GDM1 (cell line): ENCODE results near the gene DHX35.

Source experiments
- DNase-seq: peaks from one replicate; lab custom pipeline; 2025; lab: John Stamatoyannopoulos, UW

The DHX35 gene

DNA sequence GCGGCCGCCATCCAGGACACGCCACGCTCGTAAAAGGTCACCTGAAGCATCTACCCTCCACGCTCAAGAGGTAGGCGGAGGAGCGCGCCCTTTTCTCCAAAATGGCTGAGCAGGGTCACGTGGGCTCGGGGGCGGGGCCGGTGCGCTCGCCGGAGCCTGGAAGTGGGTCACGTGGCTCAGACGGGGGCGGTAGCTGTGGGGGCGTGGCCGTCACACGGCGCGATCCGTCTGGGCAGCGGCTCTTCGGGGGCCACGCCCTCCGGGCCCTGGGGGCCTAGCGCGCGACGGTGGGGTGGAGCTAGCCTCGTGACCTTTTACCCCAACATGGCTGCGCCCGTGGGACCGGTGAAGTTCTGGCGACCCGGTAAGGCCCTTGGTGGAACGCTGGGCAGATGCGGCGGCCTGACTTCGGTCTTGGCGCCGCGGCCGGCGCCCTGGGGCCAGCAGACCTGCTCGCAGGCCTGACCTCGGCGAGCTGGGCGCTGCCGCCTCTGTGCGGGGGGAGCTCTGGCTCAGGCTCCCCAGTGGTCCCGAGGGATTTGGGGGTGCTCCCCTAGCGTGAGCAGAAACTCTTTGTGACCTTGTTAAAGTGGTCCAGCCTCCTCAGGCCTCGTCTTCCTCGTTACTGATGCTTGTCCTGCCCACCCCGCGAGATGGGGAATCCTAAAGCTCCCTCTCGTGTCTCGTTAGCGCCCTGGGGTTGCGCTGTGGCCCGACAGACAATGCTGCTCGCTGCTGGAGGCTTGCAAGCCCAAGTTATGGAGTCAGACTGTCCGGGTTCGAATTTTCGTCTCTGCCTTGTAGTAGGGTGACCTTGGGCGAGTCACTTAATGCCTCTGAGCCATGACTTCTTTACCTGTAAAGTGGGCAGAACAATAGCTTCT lies at the start of gene DHX35:
DHX35 (plus strand) TSS at position 301 of the 884 bp plus-strand sequence; CDS start at position 325, 24 bp downstream.
- peak; percentile 96 for DNase-seq

DNA sequence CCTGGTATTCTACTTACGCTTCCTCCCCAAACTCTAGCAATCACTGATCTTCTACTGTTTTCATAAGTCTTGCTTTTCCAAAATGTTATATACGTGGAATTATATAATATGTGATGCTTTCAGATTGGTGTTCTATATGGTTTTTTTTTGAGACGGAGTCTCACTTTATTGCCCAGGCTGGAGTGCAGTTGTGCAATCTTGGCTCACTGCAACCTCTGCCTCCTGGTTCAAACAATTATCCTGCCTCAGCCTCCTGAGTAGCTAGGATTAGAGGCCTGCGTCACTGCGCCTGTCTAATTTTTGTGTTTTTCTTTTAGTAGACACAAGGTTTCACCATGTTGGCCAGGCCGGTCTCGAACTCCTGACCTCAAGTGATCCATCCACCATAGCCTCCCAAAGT lies 46.8 kb upstream of the DHX35 start:
- no peak for DNase-seq

- no peak for DNase-seq
Observed at GRCh38 chr20:38917657-38918056, 44.5 kb upstream of the DHX35 start.

GRCh38 chr20:38918172-38918571 lies 44.0 kb upstream of the DHX35 start:
- no peak for DNase-seq

DNA sequence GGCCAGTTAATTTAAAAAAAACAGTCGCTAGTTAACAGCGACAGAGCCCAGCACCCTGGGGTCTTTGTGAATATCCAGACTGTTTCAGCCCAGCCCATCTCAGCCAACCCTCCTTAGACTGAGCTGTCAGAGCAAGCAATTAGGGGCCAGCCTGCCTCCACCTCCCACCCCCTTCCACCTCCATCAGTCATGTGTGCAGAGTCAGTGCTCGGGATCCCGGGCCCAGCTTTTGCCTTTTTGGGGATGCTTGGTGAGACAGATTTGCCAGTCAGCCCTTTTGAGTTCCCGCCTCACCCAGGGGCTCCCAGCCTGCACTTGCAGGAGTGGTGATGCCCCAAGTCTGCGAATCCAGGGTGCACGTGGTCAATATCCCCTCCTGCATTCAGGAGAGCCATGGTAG lies 42.5 kb upstream of the DHX35 start:
- no peak for DNase-seq

- DNase-seq: no peak
Observed at GRCh38 chr20:38920411-38920810, 41.7 kb upstream of the DHX35 start.

DNA sequence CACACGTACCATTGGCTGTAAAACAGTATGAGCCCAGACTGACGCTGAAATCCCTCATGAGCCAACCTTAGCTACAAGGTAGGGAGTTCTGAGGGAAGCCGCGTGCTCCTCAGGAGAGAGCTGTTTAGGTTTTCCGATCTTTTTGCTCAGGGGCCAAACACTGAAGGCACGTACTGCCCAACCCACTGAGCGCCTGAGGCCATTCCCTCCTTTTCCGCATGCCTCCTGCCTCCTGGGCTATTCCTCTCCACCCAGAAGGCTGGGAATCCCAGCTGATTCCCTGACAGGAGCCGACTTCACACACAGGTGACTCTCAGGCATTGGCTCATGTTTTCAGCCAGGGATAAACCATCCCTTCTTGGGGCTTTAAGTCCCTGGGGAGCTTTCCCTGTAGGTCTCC lies 41.3 kb upstream of the DHX35 start:
- no peak for DNase-seq

DNA sequence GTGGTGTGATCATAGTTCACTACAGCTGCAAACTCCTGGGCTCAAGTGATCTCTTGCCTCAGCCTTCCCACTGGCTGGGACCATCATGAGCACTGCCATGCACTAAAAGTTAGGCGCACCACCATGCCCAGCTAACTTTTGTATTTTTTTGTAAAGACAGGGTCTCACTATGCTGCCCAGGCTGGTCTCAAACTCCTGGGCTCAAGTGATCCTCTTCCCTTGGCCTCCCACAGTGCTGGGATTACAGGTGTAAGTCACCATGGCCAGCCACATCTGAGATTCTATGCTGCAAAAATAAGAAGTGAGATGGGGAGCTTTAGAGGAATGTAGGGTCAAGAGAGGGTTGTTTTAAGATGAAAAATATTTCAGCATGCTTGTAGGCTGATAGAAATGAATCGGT lies 37.4 kb upstream of the DHX35 start:
- no peak for DNase-seq

GRCh38 chr20:38926142-38926933 lies 35.8 kb upstream of the DHX35 start, which contains the start of gene FAM83D:
Gene FAM83D, plus strand, starts transcription at chr20:38926417. Its CDS starts 26 bp downstream, at chr20:38926443.
- DNase-seq: peak; percentile 98

- DNase-seq: no peak
Observed at GRCh38 chr20:38926934-38927616, 35.1 kb upstream of the DHX35 start.

GRCh38 chr20:38927902-38928578 lies 34.1 kb upstream of the DHX35 start:
- DNase-seq: no peak

DNA sequence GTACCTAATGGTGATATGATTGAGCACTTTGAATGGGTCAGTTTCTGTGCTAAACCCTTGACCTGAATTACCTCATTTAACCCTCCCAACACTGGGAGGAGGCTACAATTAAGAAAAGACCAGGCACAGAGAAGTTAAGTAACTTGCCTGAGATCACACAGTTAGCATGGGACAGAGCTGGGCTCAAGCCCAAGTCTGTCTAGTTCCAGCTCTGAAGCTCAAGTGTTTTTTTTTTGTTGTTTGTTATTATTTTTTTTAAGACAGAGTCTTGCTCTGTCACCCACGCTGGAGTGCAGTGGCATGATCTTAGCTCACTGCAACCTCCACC lies 31.9 kb upstream of the DHX35 start:
- no peak for DNase-seq

DNA sequence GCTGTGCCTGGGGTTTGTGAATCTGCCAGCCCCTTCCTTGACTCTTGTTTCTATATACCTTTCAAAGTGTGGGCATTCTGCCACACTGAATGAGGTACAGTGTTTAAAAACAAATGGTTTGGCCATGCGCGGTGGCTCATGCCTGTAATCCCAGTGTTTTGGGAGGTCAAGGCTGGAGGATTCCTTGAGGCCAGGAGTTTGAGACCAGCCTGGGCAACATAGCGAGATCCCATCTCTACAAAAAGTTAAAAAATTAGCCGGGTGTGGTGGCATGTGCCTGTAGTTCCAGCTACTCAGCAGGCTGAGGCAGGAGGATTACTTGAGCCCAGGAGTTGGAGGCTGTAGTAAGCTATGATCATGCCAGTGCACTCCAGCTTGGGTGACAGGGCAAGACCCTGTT lies 30.2 kb upstream of the DHX35 start:
- no peak for DNase-seq

DNA sequence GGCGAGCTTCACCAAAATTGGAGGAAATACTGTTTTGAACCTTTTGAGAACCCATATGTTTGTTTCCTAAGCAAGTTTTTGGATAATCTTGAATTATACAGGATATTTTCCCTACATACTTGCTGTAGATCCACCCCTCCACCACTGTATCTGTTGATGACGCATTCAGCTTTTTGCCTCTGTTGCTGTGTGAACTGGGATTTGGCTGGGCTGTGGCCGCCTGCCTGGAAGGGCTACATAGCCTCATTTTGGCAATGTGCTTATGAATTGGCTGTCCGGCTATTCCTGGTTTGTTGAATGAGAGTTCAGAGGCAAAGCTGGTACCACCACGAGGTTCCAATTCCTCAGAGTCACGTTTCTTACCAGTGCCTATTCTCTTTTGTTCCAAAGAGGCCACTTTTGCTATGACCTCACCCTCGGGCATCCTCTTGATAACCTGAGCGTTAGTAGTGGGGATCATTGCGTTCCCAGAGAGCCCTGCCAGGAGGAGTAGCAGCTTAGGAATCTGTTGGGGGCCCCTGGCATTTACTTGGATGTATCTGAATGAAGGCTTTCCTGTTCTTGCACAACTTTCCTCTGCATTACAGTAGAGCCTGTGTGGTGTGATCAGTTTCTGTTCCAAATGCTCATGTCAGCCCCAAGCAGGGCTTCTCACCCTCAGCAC lies 29.6 kb upstream of the DHX35 start:
- no peak for DNase-seq

DNA sequence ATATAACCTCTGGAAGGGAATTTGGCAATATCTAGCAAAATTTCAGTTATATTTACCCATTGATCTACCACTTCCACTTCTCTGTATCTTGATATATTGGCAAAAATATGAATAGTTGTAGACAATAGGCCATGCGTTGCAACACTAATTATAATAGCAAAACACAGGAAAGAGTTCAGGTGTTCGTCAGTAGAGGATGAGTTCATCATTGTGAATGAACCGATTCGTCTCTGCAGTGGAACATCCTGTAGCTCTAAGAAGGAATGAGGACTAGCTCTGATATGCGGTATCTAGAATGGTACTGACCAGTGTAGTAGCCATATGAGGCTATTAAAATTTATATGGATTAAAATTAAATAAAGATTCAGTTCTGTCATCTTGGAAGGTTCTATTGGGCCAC lies 27.6 kb upstream of the DHX35 start:
- no peak for DNase-seq

GRCh38 chr20:38935285-38935684 lies 26.9 kb upstream of the DHX35 start:
- DNase-seq: no peak

DNA sequence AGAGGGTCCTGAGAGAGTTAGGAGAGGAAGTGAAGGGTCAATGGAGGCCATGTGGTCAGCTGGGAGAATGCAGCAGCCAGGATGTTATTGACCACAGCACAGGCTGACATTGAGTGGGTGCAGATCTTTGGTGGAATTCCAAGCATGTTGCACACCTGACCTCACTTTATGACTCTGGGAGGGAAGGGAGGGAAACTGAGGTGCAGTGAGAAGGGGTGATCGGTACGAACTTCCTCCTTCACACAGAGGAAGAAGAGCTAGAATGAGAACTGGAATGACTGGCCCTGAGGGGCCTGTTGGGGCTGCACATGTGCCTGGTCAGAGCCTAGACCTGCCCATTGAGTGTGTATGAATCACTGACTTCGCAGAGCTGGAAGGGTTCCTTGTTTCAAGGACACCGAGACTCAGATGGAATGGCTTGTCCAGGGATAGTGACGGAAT lies 26.2 kb upstream of the DHX35 start:
- no peak for DNase-seq

DNA sequence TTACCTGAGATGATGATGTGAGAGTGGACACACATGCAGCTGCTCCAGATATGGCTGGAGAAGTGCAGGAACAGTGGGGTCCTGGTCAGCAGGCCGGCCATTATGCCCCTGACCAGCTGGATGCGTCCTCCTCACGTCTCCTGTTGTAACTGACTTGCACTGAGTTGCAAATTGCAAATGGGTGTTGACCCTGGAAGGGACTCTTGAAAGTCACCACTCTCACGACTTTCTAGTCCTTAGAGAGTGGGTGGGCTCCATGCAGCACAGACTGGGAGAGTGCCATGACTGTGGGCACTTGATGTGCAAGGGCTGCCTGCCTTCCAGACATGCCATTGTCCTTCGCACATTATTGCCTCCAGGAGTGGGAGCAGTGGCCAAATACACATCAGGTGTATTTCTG lies 25.1 kb upstream of the DHX35 start:
- DNase-seq: no peak

- no peak for DNase-seq
Observed at GRCh38 chr20:38937978-38938473, 24.1 kb upstream of the DHX35 start.

GRCh38 chr20:38939686-38940085 lies 22.5 kb upstream of the DHX35 start:
- DNase-seq: no peak

DNA sequence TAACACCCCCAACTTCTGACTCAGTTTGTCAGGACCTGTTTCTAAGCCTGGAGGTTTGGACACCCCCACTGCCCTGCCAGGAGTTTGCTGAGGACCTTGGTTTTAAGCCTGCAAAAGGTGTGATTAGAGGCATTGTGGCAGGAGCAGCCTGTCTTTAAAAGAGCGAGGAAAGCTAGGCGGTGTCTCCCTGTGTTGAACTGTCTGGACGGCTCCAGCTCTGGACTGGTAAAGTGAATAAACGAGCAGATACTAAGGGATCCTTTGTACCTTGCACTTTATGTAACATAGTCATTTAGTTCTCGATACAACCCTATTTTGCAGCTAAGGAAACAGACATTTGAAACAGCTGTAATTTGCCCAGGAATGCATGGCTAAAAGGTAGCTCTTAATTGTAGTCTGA lies 21.5 kb upstream of the DHX35 start:
- no peak for DNase-seq
